B cell (primary cell): ENCODE data around the gene KLHL30.

Experiments used
- CTCF ChIP-seq: fragments of 200-600 bp; IDR thresholded peaks from one replicate; pipeline ENCODE4 v1.8.0; 2022; ENCODE audit warnings: antibody characterized with exemption, mild to moderate bottlenecking
- EZH2 ChIP-seq: IDR thresholded peaks from 2 replicates; pipeline ENCODE4 v1.6.1; 2012; ENCODE audit warnings: borderline replicate concordance, low read depth, mild to moderate bottlenecking, moderate library complexity, low read length; ENCODE audit not compliant: insufficient read depth, poor library complexity, severe bottlenecking

- TF ChIP-seq CTCF (no peak), EZH2 (no peak)
Measured at GRCh38 chr2:238133499-238134392, 4.7 kb upstream of the KLHL30 start.
